Stomach (tissue), 9 donors: ENCODE data around the gene G6PC1. TPM values are rescaled to one million over a fixed set of nuclear protein-coding genes. Genes with fewer than 3 reads are reported as not detected.
"Not testable (repeated sequence)": the region's sequence is repeated elsewhere in the genome, so short reads cannot be mapped to it uniquely, and the experiment has no call there.

Experiments
- DNase-seq, 2 donors: peaks; one replicate each; pipeline versions ENCODE4 v3.0.0 to v3.0.0-alpha.2; 2013 to 2019
- H3K27ac ChIP-seq, 5 donors: fragments of 200-600 bp in 4 of 5; sonication (generic) in 4 of 5; one replicate each; pipeline ENCODE4 v1.5.1; 2013 to 2019; ENCODE audit warnings: mild to moderate bottlenecking in 1 of 5, moderate library complexity in 1 of 5
- H3K27me3 ChIP-seq, 3 donors: fragments of 200-600 bp; sonication (generic); one replicate each; pipeline ENCODE4 v1.5.1; 2017 to 2019; ENCODE audit warnings: mixed run types in 1 of 3
- H3K36me3 ChIP-seq, 4 donors: fragments of 200-600 bp; sonication (generic); 1 replicate in 3 of 4; 2 replicates in 1 of 4; pipeline ENCODE4 v1.5.1; 2016 to 2019
- H3K4me1 ChIP-seq, 4 donors: fragments of 200-600 bp; sonication (generic); one replicate each; pipeline ENCODE4 v1.5.1; 2016 to 2019
- H3K4me3 ChIP-seq, 4 donors: fragments of 200-600 bp; sonication (generic) in 3 of 4; one replicate each; pipeline ENCODE4 v1.5.1; 2016 to 2019; ENCODE audit warnings: mild to moderate bottlenecking in 1 of 4
- H3K9me3 ChIP-seq, 4 donors: fragments of 200-600 bp; sonication (generic); one replicate each; pipeline ENCODE4 v1.5.1; 2016 to 2019
- EP300 ChIP-seq: sonication (generic); formaldehyde crosslinking; IDR thresholded peaks from one replicate; pipeline ENCODE4 v1.6.1; 2017; ENCODE audit warnings: antibody characterized with exemption
- POLR2A ChIP-seq, 4 donors: fragments of 450-650 bp; IDR thresholded peaks; one replicate each; pipeline ENCODE4 v1.6.1; 2016; ENCODE audit warnings: antibody characterized with exemption in 4 of 4, control low read depth in 2 of 4, mild to moderate bottlenecking in 1 of 4, moderate library complexity in 1 of 4
- POLR2AphosphoS5 ChIP-seq, 3 donors: sonication (generic); formaldehyde crosslinking; IDR thresholded peaks; one replicate each; pipeline ENCODE4 v1.6.1; 2016; ENCODE audit warnings: antibody characterized with exemption in 3 of 3
- WGBS, 5 donors: extraction: QIAGEN DNeasy Blood & Tissue Kit in 3 of 5; methylation state at CpG; one replicate each; pipeline versions ENCODE4 v1.1.5 to v1.1.7; 2013 to 2018; 5-methylcytosine and 5-hydroxymethylcytosine counted together
- intact Hi-C: fragments of 100-400 bp; cut with DNase I; formaldehyde crosslinking; loops from one replicate; pipeline ENCODE4 v1.15.1; 2023; ENCODE audit warnings: low total_unique reads
- polyA plus RNA-seq, 3 donors: library from polyadenylated mRNA; stranded (reverse); fragments of 200-250 nt; gene quantifications; one replicate each; pipeline ENCODE4 v1.2.3, GENCODE V29; 2013
- total RNA-seq, 5 donors: library from RNA; depleted of rRNA; stranded (reverse); fragments of >200 nt; gene quantifications; one replicate each; pipeline versions ENCODE4 v1.1.0 to v1.2.3, GENCODE V29; 2014 to 2016
- TF ChIP-seq, protein P1 (sequence below), 7 experiments: fragments of 450-650 bp in 4 of 7; fragments of 200-600 bp in 3 of 7; sonication (generic) in 3 of 7; IDR thresholded peaks; one replicate each; pipeline ENCODE4 v1.5.1; 2016 to 2019; ENCODE audit warnings: antibody characterized with exemption in 7 of 7, control low read depth in 2 of 7, mild to moderate bottlenecking in 1 of 7
- donor health status: healthy with polysubstance abuse.
- donor health status: Bipolar disorder and iron deficiency.
- donor health status: healthy.

Gene G6PC1
- total and polyA plus RNA-seq, 8 donors, result 4.0 TPM; not detected in 7

DNA sequence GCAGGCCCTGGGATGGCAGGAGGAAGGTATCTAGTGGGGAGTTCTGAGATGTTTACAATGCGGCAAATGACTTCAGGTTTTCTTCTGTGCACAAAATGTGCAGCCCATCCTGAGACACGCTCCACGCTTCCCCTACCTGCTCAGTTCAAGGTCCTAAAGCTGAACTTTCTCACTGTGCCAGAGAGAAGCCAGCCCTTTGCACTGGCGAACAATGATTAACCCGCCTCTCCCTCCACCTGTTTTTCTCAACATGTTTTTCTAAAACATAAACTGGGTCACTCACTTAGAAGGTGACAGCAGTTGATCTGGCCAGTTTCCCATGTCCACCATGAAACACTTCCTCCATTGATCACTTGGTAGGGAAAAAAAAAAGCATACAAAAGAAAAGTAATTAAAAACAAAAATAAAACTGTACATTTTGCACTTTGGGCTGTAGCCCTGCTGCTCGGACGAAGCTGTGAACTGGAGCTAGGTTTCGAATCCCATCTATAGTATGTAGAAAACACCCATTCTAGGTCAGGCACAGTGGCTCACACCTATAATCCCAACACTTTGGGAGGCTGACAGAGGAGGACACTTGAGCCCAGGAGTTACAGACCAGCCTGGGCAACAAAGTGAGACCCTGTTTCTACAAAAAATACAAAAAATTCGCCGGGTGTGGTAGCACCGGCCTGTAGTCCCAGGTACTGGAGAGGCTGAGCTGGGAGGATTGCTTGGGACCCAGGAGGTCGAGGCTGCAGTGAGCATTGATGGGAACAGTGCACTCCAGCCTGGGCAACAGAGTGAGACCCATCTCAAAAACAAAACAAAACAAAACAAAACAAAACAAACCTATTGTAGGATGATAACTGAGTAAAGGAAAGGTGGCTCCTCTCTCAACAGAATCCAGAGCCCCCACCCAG, 6.1 kb upstream of the G6PC1 start:
- H3K27me3 ChIP-seq, result no peaks in the 10 kb centered on the region
- peak overlapping the region; percentile 67 to 84 (median 72) for H3K27ac ChIP-seq
- peak; percentile 71 to 79 for DNase-seq
- WGBS, 5 donors, result 45 to 72% (median 54%) methylated on average over 12 of the region's 12 CpGs
- H3K36me3 ChIP-seq, result no peaks in the 10 kb centered on the region
- peak overlapping the region in 1 of 4 donors; percentile 5 for H3K4me3 ChIP-seq
- peaks cover 35 to 55% (median 45%) of the 10 kb centered on the region in 4 donors for H3K4me1 ChIP-seq
- no peak for TF ChIP-seq POLR2A (IDR thresholded peaks at IDR 0.05)
- TF ChIP-seq POLR2AphosphoS5 (IDR thresholded peaks at IDR 0.05), result peak in 2 of 3 donors; percentile 38 to 52
- intact Hi-C loops, result no loop called here
- H3K9me3 ChIP-seq, result no peaks in the 10 kb centered on the region

- intact Hi-C loops, result no loop called here
- no peaks in the 10 kb centered on the region for H3K9me3 ChIP-seq
- peak; percentile 46 to 72 for DNase-seq
- TF ChIP-seq POLR2A (IDR thresholded peaks at IDR 0.05), result no peak
- TF ChIP-seq, protein P1, sequence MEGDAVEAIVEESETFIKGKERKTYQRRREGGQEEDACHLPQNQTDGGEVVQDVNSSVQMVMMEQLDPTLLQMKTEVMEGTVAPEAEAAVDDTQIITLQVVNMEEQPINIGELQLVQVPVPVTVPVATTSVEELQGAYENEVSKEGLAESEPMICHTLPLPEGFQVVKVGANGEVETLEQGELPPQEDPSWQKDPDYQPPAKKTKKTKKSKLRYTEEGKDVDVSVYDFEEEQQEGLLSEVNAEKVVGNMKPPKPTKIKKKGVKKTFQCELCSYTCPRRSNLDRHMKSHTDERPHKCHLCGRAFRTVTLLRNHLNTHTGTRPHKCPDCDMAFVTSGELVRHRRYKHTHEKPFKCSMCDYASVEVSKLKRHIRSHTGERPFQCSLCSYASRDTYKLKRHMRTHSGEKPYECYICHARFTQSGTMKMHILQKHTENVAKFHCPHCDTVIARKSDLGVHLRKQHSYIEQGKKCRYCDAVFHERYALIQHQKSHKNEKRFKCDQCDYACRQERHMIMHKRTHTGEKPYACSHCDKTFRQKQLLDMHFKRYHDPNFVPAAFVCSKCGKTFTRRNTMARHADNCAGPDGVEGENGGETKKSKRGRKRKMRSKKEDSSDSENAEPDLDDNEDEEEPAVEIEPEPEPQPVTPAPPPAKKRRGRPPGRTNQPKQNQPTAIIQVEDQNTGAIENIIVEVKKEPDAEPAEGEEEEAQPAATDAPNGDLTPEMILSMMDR (IDR thresholded peaks at IDR 0.05), result no peak
- TF ChIP-seq EP300, result no peak
- peak; percentile 35 to 81 (median 42) for TF ChIP-seq POLR2AphosphoS5 (IDR thresholded peaks at IDR 0.05)
- H3K36me3 ChIP-seq, result no peaks in the 10 kb centered on the region
- peaks cover 35 to 55% (median 45%) of the 10 kb centered on the region in 4 donors for H3K4me1 ChIP-seq
- peak overlapping the region; percentile 9 to 84 (median 70) for H3K27ac ChIP-seq
- 6 to 13% (median 8%) methylated on average over 2 of the region's 2 CpGs for WGBS, 5 donors
- H3K27me3 ChIP-seq, result no peaks in the 10 kb centered on the region
- H3K4me3 ChIP-seq, result peak overlapping the region in 1 of 4 donors; percentile 5
Measured at GRCh38 chr17:42895185-42895555, 5.4 kb upstream of the G6PC1 start.

DNA sequence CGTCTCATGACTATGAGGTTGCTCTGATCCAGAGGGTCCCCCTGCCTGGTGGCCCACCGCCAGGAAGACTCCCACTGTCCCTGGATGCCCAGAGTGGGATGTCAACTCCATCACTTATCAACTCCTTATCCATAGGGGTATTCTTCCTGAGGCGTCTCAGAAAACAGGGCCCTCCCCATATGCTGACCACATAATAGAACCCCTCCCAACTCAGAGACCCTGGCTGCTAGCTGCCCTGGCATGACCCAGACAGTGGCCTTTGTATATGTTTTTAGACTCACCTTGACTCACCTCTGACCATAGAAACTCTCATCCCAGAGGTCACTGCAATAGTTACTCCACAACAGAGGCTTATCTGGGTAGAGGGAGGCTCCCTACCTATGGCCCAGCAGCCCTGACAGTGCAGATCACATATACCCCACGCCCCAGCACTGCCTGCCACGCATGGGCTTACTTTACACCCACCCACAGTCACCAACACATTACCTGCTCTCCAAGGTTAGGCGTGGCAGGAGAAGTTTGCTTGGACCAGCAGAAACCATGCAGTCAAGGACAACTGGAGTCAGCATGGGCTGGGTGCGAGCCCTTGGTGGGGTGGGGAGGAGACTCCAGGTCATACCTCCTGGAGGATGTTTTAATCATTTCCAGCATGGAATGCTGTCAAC, 2.3 kb upstream of the G6PC1 start:
- 81 to 97% (median 88%) methylated on average over 6 to 7 of the region's 7 CpGs for WGBS, 5 donors
- H3K36me3 ChIP-seq, result no peaks in the 10 kb centered on the region
- peaks cover 25 to 39% (median 28%) of the 10 kb centered on the region in 4 donors for H3K4me1 ChIP-seq
- H3K27ac ChIP-seq, result peak overlapping the region in 3 of 5 donors; percentile 8 to 34 (median 30)
- peak in 1 of 2 donors; percentile 65 for DNase-seq
- no peak overlapping the region for H3K4me3 ChIP-seq
- H3K27me3 ChIP-seq, result no peaks in the 10 kb centered on the region
- TF ChIP-seq POLR2AphosphoS5 (IDR thresholded peaks at IDR 0.05) (no peak), EP300 (no peak), POLR2A (IDR thresholded peaks at IDR 0.05) (no peak)
- TF ChIP-seq, protein P1 (IDR thresholded peaks at IDR 0.05), result no peak
- intact Hi-C loops, result no loop called here
- H3K9me3 ChIP-seq, result no peaks in the 10 kb centered on the region

GRCh38 chr17:42899981-42900380, 618 bp upstream of the G6PC1 start:
- not testable (repeated sequence) for H3K27ac ChIP-seq

DNA sequence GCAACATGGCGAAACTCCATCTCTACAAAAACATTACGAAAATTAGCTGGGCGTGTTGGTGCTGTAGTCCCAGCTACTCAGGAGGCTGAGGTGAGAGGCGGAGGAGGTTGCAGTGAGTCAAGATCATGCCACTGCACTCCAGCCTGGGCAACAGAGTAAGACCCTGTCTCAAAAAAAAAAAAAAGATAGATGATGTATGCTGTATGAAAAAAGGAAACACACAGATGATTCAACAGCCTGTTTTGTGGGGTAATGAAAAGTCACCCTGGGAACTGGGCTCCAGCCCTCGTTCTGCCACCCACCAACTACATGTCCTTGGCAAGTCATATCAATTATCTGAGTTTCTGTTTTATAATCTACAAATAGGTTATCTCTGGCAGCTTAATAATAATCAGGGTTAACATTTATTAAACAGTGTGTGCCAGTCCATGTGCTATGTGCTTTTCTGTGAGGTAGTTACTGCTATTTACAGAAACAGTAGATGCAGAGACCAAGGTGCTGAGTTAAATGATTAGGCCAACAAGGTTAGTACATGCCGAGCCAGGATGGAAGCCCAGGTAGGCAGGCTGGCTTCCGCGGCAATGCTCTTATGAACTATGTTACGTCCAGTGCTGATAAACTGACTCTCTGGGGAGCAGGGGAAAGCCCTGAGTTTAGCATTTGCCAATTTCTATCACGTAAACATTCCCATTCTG, 1.1 kb downstream of the G6PC1 start:
- no peaks in the 10 kb centered on the region for H3K27me3 ChIP-seq

More at GRCh38 chr17:42899981-42900380, 618 bp upstream of the G6PC1 start:
- DNase-seq, H3K27me3 ChIP-seq, H3K9me3 ChIP-seq, intact Hi-C loops, H3K4me3 ChIP-seq, H3K36me3 ChIP-seq: not testable (repeated sequence)
- peaks cover 13 to 28% (median 14%) of the 10 kb centered on the region in 4 donors for H3K4me1 ChIP-seq
- WGBS, 5 donors, result 89 to 91% (median 90%) methylated on average over 3 of the region's 3 CpGs

More for the DNA sequence above, 1.1 kb downstream of the G6PC1 start:
- DNase-seq, result peak; percentile 42 to 78
- peaks cover 4 to 16% (median 6%) of the 10 kb centered on the region in 4 donors for H3K4me1 ChIP-seq
- peak overlapping the region in 4 of 5 donors; percentile 35 to 57 (median 44) for H3K27ac ChIP-seq
- intact Hi-C loops, result no loop called here
- no peak overlapping the region for H3K4me3 ChIP-seq
- H3K9me3 ChIP-seq, result no peaks in the 10 kb centered on the region
- TF ChIP-seq, protein P1 (IDR thresholded peaks at IDR 0.05), result no peak
- TF ChIP-seq POLR2A (IDR thresholded peaks at IDR 0.05) (no peak), POLR2AphosphoS5 (IDR thresholded peaks at IDR 0.05) (peak in 2 of 3 donors; percentile 52 to 79)
- H3K36me3 ChIP-seq, result no peaks in the 10 kb centered on the region
- 43 to 59% (median 58%) methylated on average over 10 of the region's 10 CpGs for WGBS, 5 donors
